ENCODE measurements around the gene VOPP1. TPM values are rescaled to one million over a fixed set of nuclear protein-coding genes. Genes with fewer than 3 reads are reported as not detected.
"Not testable (repeated sequence)": the region's sequence is repeated elsewhere in the genome, so short reads cannot be mapped to it uniquely, and the experiment has no call there.

The VOPP1 gene, protein sequence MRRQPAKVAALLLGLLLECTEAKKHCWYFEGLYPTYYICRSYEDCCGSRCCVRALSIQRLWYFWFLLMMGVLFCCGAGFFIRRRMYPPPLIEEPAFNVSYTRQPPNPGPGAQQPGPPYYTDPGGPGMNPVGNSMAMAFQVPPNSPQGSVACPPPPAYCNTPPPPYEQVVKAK
- 44.1 TPM for polyA plus RNA-seq (2012; ENCODE audit: insufficient read depth, insufficient read length)

DNA sequence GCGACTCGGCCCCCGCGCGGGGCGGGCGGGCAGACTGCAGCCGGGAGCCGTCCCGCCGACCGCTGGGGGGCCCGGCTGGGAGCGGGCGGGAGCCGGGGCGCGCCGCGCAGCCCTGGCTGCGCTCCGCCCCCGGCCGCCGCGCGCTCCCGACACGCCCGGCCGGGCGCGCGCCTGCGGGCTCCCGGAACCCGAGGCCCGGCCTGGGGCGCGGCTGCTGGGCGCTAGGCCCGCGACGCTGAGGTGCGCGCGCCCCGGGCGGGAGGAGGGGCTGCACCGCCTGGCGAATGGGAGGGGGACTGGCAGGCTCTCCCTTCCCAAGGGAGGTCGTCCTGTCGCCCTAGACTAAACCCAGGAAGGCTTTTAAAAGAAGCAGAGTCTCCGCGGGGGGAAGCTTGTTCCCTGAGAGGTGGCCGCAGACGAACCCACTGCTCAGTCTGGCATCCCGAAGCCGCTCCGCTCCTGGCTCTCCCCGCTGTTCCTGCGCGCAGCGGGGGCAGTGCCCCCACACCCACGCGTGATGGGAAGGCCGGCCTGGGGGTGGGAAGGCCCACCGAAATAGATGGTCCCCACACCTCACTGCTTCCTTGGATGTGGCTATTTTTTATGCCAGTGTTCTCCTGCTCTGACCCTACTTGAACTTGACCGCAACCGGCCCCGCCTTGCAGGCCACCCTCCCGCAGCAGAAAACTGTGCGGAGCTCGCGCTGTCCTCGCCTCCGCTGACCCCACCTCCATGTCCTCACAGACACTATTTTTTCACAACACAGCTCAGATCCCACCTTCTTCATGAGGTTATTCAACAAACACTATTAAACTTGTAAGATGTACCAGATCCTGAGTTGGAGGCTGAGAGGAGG lies at the start of gene VOPP1:
Gene VOPP1 (minus strand): TSS at position 125 of the 856 bp plus-strand sequence. CDS start 178 bp downstream, outside the sequence.
- DNase-seq (ENCODE audit: low read depth, low spot score), result peak; percentile 50
- peak within 1 kb of the TSS; percentile 59 for H3K4me3 ChIP-seq (ENCODE audit: low read length)

DNA sequence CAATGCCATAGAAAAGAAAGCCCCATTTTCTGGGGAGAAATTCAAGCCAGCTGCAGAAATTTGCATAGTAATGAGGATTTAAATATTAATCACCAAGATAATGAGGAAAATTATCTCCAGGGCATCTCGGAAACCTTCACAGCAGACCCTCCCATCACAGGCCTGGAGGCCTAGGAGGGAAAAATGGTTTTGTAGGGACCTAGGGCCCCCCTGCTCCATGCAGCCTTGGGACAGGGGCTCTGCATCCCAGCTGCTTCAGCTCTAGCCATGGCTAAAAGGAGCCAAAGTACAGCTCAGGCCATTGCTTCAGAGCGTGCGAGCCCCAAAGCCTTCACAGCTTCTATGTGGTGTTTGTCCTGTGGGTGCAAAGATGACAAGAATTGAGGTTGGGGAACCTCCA lies 46.6 kb upstream of the VOPP1 start:
- no peak overlapping the region for H3K4me3 ChIP-seq (ENCODE audit: low read length)
- DNase-seq (ENCODE audit: low read depth, low spot score), result no peak

DNA sequence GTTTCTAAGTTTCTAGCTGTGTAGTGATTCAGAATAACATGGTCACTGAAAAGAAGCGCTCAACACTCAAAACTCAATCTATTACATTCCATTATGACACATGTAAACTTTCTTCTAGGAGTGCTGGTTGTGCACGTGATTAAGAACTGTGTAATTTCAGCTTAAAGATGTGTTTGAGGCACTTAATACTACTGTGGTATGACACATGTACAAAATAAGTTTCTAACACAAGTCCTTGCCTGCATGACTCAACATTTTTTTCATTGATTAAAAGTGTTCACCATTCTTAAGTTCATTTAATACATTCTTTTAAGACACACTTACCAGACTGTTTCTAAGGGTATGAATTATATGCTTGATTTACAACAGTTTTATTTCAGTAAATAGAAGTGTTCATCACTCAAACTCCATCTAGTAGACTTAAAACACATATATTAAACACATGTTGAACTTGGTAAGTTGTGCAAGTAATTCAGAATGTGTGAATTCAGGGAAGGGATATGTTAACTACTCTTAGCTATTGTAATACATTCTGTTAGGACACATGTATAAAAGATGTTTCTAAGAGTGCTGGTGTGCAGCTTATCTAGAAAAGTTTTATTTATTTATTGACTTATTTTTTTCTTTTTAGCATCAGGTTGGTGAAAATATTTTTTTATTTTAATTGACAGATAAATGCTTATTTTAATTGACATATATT lies 42.2 kb upstream of the VOPP1 start:
- not testable (repeated sequence) for DNase-seq (ENCODE audit: low read depth, low spot score); H3K4me3 ChIP-seq (ENCODE audit: low read length)

DNA sequence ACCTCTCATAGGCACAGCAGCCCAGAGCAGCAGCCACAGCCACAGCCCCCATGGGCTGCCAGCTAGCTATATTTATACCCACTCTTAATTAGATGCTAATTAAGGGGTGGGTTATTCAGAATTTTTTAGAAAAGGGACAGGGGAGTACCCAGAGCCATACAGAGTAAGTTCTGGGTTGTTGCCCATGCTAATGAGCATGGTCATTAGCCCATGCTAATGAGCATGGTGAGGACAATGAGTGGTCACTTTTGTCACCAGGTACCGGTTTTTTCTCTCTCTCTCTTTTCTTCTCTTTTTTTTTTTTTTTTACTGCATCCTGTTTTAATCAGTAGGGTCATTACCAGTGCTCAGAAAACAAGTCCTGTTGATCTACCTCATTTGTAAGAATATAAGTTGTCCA lies 37.4 kb upstream of the VOPP1 start:
- not testable (repeated sequence) for DNase-seq (ENCODE audit: low read depth, low spot score); H3K4me3 ChIP-seq (ENCODE audit: low read length)

DNA sequence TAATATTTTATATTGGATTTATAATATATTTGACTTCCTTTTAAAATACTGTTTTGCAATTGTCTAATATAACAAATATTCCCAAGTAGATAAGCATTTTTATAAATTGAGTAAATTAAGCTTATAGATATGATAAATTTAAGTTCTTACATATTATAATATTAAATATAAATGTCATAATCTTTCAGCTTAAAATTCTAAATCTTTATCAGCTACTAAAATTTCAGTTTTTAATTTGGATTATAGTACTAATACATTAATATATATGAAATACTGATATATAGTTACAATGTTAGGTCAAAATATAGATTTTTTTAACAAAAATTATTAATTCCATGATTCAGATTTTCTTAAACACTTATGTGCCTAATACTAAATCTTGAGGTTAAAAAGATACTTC lies 33.4 kb upstream of the VOPP1 start:
- H3K4me3 ChIP-seq (ENCODE audit: low read length); DNase-seq (ENCODE audit: low read depth, low spot score): not testable (repeated sequence)

DNA sequence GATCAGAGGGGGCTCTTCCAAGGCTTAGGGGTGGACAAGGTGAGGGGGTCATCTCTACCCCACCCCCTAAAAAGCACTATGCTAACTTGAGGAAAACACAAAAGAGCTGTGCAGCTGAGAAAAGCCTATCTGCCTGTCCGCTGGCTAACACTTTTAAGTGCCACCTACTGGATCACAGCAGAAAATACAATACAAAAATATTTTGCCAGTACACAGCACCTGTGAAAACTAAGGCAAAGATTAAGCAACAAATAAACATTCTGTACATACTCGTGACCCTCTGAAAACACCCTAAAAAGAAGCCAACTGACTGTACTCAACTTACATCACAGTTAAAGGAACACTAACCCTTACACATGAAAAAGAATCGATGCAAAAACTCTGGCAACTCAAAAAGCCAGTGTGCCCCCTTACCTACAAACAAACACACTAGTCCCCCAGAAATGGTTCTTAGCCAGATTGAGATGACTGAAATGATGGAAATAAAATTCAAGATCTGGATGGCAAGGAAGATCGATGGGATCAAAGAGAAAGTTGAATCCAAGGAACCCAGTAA lies 25.7 kb upstream of the VOPP1 start:
- not testable (repeated sequence) for DNase-seq (ENCODE audit: low read depth, low spot score); H3K4me3 ChIP-seq (ENCODE audit: low read length)

DNA sequence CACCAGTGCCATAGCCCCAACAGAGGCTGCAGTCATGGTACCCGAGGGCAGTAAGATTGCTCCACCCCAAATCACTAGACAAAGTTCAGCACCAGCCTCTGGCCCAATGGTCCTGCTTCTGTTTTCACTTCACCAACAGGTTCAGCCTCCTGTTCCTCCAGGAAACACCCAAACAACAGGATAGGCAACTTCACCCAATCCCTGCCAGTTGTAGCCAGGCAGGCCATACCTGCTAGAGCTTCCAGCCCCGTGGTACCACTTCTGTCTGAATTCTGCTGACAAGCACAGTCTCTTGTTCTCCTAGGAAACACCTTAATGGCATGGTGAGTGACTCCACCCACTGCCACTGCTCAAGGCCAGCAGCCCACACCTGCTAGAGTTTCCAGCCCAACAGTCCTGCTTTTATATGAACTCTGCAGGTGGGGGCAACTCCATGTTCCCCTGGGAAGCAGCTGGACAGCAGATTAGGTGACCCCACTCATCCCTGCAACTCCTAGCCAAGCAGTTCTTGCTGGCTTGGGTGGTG lies 25.0 kb upstream of the VOPP1 start:
- not testable (repeated sequence) for H3K4me3 ChIP-seq (ENCODE audit: low read length); DNase-seq (ENCODE audit: low read depth, low spot score)

DNA sequence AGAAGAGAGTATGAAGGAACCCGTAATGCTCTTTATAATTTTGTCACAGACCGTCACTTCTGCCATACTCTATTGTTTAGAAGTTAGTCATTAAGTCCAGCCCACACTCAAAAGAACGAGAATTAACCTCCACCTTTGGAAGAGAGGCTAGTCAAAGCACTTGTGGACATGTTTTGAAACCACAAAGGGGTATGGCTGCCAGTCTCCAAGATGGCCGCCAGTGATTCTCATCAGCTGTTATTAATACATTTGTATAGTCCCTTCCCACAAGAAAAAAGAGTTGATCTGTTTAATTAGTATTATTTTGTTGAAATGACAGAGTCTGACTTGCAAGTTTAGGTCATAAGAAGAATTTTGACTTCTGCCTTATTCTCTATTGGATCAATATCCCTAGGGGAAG lies 23.2 kb upstream of the VOPP1 start:
- DNase-seq (ENCODE audit: low read depth, low spot score), result no peak
- no peak overlapping the region for H3K4me3 ChIP-seq (ENCODE audit: low read length)

DNA sequence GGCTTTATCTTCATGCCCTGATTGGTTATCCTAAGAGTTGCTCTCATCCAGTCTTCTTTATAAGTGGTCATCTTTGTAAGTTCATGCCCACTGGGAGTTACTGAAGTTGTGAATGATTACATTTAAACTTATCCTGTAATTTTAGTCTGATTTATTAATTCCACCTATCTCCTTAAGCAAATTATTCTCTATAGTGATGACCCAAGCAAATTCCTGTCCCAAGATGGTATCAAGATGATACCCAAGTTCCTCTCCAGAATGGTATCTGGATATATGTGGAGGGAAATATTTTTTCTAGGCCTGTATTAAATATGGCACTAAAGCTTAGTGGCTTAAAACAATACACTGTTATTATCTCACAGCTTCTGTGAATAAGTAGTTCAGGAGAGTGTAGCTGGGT lies 22.6 kb upstream of the VOPP1 start:
- no peak overlapping the region for H3K4me3 ChIP-seq (ENCODE audit: low read length)
- no peak for DNase-seq (ENCODE audit: low read depth, low spot score)

DNA sequence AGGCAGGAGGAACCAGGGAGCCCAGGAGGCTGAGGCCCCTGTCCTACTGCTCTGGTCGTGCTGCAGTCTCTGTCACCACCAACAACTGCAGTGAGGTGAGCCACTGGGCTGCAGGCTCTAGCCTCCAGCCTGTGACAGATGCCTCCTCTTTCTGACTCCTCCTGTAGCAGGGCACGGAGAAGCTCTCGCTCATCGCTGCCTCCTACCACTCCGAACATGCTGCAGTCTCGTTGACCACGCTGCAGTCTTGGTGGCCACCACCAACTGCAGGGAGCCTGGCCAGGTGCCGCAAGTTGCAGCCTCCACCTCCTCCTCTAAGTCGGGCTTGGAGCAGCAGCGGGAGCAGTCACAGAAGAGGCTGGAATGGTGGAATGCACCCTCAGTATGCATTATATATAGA lies 22.1 kb upstream of the VOPP1 start:
- H3K4me3 ChIP-seq (ENCODE audit: low read length), result no peak overlapping the region
- DNase-seq (ENCODE audit: low read depth, low spot score), result no peak

DNA sequence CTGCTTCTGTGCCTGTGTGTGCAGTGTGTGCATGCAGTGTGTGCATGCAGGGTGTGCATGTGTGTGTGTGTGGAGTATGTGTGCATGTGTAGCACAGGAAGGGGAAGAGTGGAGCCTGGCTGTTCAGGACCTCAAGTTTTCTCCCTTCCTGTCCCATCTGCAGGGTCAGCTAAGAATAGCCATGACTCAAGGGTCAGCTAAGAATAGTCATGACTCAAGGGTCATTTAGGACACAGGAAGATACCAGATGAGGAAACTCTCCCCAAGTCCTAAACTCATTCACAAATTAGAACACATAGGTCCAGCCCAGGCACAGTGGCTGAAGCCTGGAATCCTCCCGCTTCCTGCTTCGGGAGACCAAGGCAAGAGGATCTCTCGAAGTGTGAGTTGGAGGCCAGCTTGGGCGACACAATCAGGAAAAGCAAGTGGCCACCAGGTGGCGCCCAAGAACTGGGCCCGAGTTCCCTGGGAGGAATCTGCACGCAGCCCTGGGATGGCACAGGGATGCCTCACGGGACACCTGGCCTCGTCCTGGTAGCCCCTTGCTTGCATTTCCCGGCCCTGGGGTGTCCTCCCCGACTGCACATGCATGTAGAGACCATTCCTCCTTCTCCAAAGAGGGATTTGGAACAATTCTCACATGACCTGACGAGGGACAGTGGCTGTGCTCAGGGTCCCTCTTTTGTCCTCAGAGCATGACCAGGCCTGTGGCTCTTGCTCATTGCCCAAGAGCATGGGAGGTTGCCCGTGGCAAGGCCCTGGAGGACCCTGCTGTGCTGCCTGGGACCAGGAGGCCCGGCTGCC lies 21.4 kb upstream of the VOPP1 start:
- H3K4me3 ChIP-seq (ENCODE audit: low read length), result no peak overlapping the region
- peak; percentile 44 for DNase-seq (ENCODE audit: low read depth, low spot score)

DNA sequence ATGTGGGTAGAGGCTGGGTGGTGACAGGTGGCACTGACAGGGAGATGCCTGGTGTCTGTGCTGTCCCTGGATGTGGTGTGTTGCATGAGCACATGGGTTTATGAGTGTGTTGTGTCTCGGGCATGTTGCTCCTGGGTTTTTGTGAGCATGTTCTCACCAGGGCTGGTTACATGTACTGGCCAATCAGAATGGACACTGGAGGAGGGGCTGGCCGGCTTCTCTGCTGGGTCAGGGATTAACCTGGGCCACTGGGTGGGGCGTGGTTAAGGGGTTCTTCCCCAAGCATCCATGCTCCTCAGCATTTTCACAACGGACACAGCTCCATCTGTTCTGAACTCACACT lies 20.8 kb upstream of the VOPP1 start:
- DNase-seq (ENCODE audit: low read depth, low spot score), result no peak
- H3K4me3 ChIP-seq (ENCODE audit: low read length), result no peak overlapping the region

DNA sequence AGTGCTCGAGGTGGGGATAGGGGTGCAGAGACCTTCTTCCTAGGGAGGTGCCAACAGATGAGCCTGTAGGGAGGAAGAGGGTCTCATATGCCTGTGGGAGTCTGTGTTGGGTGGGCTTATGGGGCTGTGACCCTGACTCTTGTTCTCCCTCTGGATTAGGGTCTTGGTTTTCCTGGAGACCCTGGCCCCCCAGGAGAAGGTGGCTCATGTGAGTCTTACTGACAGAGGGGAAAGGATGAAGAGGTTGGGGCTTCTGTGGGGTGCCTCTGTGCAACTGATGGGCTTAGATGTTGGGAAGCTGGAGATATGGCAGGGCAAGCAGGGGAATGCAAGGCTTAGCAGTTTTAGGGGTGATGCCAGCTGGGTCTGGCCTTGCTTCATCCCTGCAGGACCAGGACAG lies 20.2 kb upstream of the VOPP1 start:
- no peak overlapping the region for H3K4me3 ChIP-seq (ENCODE audit: low read length)
- DNase-seq (ENCODE audit: low read depth, low spot score), result no peak

DNA sequence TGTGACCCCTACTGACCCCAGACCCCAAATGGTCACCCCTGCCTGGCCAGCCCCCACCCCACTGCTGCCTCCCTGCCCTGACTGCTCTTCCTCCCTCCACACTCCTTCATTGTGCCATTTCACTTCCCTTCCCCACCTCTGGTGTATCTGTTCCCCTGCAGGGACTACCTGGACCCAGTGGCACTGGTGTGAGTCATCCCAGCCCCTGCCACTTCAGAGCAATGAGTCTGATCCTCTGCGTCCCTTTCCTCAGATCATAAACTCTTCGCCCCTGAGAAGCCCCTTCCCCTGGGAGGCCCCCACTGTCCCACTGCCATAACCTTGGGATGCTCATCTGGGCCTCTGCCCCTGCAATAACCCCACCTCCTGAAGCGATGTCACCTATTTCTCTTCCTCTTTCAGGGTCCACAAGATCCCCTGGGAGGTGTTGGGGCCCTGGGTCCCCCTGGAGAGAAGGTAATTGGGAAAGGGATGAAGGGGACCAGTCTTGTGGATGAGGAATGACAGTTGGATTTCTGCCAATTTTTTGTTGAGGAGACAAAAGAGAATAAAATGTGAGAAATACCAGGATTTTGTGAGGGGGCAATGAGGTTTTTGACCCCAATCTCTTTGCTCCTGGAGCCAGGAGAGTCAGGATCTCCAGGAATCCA lies 19.1 kb upstream of the VOPP1 start:
- no peak overlapping the region for H3K4me3 ChIP-seq (ENCODE audit: low read length)
- DNase-seq (ENCODE audit: low read depth, low spot score), result no peak

DNA sequence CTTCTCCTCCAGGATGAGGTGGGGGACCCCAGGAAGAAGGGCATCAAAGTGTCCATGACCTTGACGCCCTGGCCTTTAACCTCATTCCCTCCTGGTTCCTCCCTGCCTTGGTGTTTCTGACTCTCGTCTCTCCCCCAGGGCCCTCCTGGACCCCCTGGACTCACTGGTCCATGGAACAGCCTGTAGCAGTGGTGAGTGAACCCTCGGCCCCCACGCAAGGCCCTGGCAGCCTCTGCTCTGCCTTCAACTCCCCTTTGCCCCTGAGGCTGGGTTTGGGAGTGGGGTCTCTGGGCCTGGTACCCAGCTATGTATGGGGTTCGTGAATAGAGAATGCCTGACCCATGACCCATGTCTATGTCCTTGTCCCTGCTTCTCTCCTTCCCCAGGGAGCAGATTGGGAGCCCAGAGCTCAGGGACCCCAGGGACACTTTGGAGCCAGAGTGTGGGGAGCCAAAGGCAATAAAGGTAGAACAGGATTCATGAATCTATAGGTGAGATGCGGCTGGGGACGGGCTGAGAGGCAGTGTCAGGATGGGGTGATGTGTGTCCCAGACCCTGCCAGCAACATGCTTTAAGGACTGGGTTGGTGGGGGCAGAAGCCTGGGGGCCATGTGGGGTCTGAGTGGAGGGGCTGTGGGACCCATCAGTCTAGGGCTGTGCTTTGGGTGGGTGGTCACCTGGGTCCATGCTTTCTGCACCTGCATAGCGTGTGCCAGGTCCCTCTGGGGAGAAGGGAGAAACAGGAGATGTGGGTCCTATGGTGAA lies 18.4 kb upstream of the VOPP1 start:
- DNase-seq (ENCODE audit: low read depth, low spot score), result no peak

DNA sequence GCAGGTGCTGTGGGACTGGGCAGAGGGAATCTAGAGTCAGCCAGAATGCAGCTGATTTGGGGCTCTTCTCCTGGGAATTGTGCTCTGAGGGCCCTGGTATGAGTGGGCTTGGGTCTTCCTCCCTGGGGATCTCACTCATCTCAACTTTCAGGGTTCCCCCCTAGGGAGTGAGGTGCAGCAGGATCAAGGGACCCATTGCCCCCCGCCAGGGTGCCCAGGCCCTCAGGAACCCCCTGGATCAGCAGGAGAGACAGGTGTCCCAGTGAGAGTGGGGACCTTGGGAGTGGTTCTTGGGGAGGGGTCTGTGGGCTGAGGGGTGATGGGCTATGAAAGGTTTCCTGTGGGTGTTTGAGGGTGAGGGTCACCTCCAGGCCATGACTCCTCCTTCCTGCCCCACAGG lies 17.6 kb upstream of the VOPP1 start:
- no peak overlapping the region for H3K4me3 ChIP-seq (ENCODE audit: low read length)
- DNase-seq (ENCODE audit: low read depth, low spot score), result no peak

More for the DNA sequence above, 18.4 kb upstream of the VOPP1 start:
- H3K4me3 ChIP-seq (ENCODE audit: low read length), result no peak overlapping the region

DNA sequence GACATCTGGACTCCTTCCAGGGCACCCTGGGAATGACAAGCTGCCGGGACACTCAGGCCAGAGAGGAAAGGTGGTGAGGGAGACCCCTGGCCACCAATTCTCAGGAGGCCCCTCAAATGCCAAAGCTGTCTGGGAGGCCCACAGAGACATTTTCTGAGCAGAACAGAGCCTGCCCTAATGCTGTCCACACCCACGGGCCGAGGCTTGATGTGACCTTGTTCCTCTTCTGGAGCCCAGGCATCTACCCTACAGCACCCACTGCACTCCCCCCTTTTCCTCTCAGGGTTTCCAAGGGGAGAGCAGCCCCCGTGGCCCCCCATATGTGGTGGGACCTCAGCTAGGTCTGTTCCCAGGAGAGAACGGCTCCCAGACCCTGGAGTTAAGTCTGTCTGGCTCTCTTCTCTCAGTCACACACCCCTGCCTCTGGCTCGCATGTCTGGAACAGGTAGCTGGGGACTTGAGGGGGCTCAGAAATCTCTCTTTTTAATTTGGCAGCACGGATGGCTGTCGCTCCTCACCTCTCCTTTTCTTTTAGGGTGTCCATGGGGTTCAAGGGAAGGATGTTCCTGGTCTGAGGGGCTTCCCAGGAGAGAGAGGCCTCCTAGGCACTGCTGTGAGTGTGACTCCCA lies 16.8 kb upstream of the VOPP1 start:
- H3K4me3 ChIP-seq (ENCODE audit: low read length), result no peak overlapping the region
- DNase-seq (ENCODE audit: low read depth, low spot score), result no peak
